HEK293 (cell line): ENCODE data around the gene EIF4E.
"Not testable (repeated sequence)": the region's sequence is repeated elsewhere in the genome, so short reads cannot be mapped to it uniquely, and the experiment has no call there.

ENCODE experiments used
- CTCF ChIA-PET: fragments of 350-600 bp; formaldehyde crosslinking; extraction: SDS; loops from one replicate; lab custom pipeline; 2021; ENCODE audit warnings: antibody characterized with exemption; lab: Yijun Ruan, JAX
- POLR2A ChIA-PET: fragments of 300-600 bp; formaldehyde crosslinking; extraction: SDS; loops from one replicate; lab custom pipeline; 2020; ENCODE audit warnings: antibody characterized with exemption, inconsistent platforms; lab: Yijun Ruan, JAX
- H3K27ac ChIP-seq: fragments of 200-500 bp; sonication (Bioruptor generic); 2 replicates; pipeline ENCODE4 v1.5.1; 2014; ENCODE audit warnings: low read depth, low read length, control low read depth, inconsistent platforms; ENCODE audit errors: extremely low read depth
- H3K36me3 ChIP-seq, 2 experiments: fragments of 200-500 bp in 1 of 2; sonication (Bioruptor generic) in 1 of 2; 1 replicate in 1 of 2; 2 replicates in 1 of 2; pipeline ENCODE4 v1.5.1; 2014 to 2017; ENCODE audit warnings: inconsistent platforms in 2 of 2, low read length in 2 of 2; ENCODE audit not compliant: control insufficient read depth in 2 of 2, insufficient read depth in 1 of 2
- H3K4me1 ChIP-seq: fragments of 200-500 bp; sonication (Bioruptor generic); 2 replicates; pipeline ENCODE4 v1.5.1; 2014; ENCODE audit warnings: mild to moderate bottlenecking, low read length, inconsistent platforms; ENCODE audit not compliant: control insufficient read depth, insufficient read depth
- H3K4me3 ChIP-seq: 2 replicates; pipeline ENCODE4 v1.5.1; 2011; ENCODE audit warnings: low read depth, mild to moderate bottlenecking, control low read depth, low read length, moderate library complexity
- H3K9me3 ChIP-seq: fragments of 200-500 bp; sonication (Bioruptor generic); 2 replicates; pipeline ENCODE4 v1.5.1; 2014; ENCODE audit warnings: low read depth, low read length, inconsistent platforms; ENCODE audit not compliant: control insufficient read depth, insufficient read depth
- HOXC10 ChIP-seq: sonication (generic); formaldehyde crosslinking; IDR thresholded peaks from 2 replicates; pipeline ENCODE4 v1.8.1; 2023; ENCODE audit warnings: mild to moderate bottlenecking, missing genetic modification reagents
- SETDB1 ChIP-seq: IDR thresholded peaks from one replicate; pipeline ENCODE4 v1.6.1; 2017; ENCODE audit warnings: mild to moderate bottlenecking, low read length, moderate library complexity, mixed read lengths; ENCODE audit not compliant: insufficient read length
- SP3 ChIP-seq: fragments of 450-650 bp; formaldehyde crosslinking; IDR thresholded peaks from 2 replicates; pipeline ENCODE4 v1.5.1; 2016; ENCODE audit warnings: missing biosample characterization, missing genetic modification characterization
- ZBTB48 ChIP-seq: fragments of 450-650 bp; formaldehyde crosslinking; IDR thresholded peaks from 2 replicates; pipeline ENCODE4 v1.5.1; 2016; ENCODE audit warnings: missing biosample characterization, missing genetic modification characterization
- ZNF132 ChIP-seq: fragments of 450-650 bp; formaldehyde crosslinking; IDR thresholded peaks from 2 replicates; pipeline ENCODE4 v1.5.1; 2017; ENCODE audit warnings: missing biosample characterization, missing genetic modification characterization, borderline replicate concordance
- ZNF133 ChIP-seq: fragments of 450-650 bp; formaldehyde crosslinking; IDR thresholded peaks from 2 replicates; pipeline ENCODE4 v1.5.1; 2016; ENCODE audit warnings: missing biosample characterization, missing genetic modification characterization
- ZNF138 ChIP-seq: fragments of 450-650 bp; formaldehyde crosslinking; IDR thresholded peaks from 2 replicates; pipeline ENCODE4 v1.5.1; 2016; ENCODE audit warnings: missing biosample characterization, missing genetic modification characterization, borderline replicate concordance
- ZNF146 ChIP-seq: fragments of 450-650 bp; formaldehyde crosslinking; IDR thresholded peaks from 2 replicates; pipeline ENCODE4 v1.5.1; 2016; ENCODE audit warnings: missing biosample characterization, missing genetic modification characterization
- ZNF184 ChIP-seq: fragments of 450-650 bp; IDR thresholded peaks from 2 replicates; pipeline ENCODE4 v1.5.1; 2018; ENCODE audit warnings: missing biosample characterization, mild to moderate bottlenecking, missing genetic modification characterization
- ZNF23 ChIP-seq: fragments of 450-650 bp; formaldehyde crosslinking; IDR thresholded peaks from 2 replicates; pipeline ENCODE4 v1.5.1; 2016; ENCODE audit warnings: missing biosample characterization, missing genetic modification characterization, borderline replicate concordance
- ZNF292 ChIP-seq: fragments of 450-650 bp; formaldehyde crosslinking; IDR thresholded peaks from 2 replicates; pipeline ENCODE4 v1.5.1; 2016; ENCODE audit warnings: low read depth, missing biosample characterization, missing genetic modification characterization, borderline replicate concordance
- ZNF335 ChIP-seq: fragments of 450-650 bp; formaldehyde crosslinking; conservative IDR thresholded peaks from 2 replicates; pipeline ENCODE4 v1.5.1; 2016; ENCODE audit warnings: missing biosample characterization, missing genetic modification characterization
- ZNF354C ChIP-seq: fragments of 450-650 bp; formaldehyde crosslinking; IDR thresholded peaks from 2 replicates; pipeline ENCODE4 v1.5.1; 2016; ENCODE audit warnings: missing biosample characterization, missing genetic modification characterization, low read depth, borderline replicate concordance
- ZNF501 ChIP-seq: fragments of 450-650 bp; formaldehyde crosslinking; IDR thresholded peaks from 2 replicates; pipeline ENCODE4 v1.5.1; 2016; ENCODE audit warnings: missing biosample characterization, missing genetic modification characterization
- ZNF621 ChIP-seq: fragments of 450-650 bp; formaldehyde crosslinking; IDR thresholded peaks from 2 replicates; pipeline ENCODE4 v1.5.1; 2017; ENCODE audit warnings: missing biosample characterization, missing genetic modification characterization
- TF ChIP-seq, protein P1 (sequence below): fragments of 450-650 bp; formaldehyde crosslinking; conservative IDR thresholded peaks from 2 replicates; pipeline ENCODE4 v1.5.1; 2016; ENCODE audit warnings: low read depth, missing biosample characterization, missing genetic modification characterization
- TF ChIP-seq, protein P2 (sequence below): fragments of 450-650 bp; formaldehyde crosslinking; IDR thresholded peaks from 2 replicates; pipeline ENCODE4 v1.5.1; 2016; ENCODE audit warnings: missing biosample characterization, missing genetic modification characterization
- TF ChIP-seq, protein P3 (sequence below): fragments of 450-650 bp; formaldehyde crosslinking; IDR thresholded peaks from 2 replicates; pipeline ENCODE4 v1.5.1; 2017; ENCODE audit warnings: missing biosample characterization, missing genetic modification characterization
- TF ChIP-seq, protein P4 (sequence below): fragments of 450-650 bp; formaldehyde crosslinking; IDR thresholded peaks from 2 replicates; pipeline ENCODE4 v1.5.1; 2016; ENCODE audit warnings: missing biosample characterization, missing genetic modification characterization, borderline replicate concordance

EIF4E gene

DNA sequence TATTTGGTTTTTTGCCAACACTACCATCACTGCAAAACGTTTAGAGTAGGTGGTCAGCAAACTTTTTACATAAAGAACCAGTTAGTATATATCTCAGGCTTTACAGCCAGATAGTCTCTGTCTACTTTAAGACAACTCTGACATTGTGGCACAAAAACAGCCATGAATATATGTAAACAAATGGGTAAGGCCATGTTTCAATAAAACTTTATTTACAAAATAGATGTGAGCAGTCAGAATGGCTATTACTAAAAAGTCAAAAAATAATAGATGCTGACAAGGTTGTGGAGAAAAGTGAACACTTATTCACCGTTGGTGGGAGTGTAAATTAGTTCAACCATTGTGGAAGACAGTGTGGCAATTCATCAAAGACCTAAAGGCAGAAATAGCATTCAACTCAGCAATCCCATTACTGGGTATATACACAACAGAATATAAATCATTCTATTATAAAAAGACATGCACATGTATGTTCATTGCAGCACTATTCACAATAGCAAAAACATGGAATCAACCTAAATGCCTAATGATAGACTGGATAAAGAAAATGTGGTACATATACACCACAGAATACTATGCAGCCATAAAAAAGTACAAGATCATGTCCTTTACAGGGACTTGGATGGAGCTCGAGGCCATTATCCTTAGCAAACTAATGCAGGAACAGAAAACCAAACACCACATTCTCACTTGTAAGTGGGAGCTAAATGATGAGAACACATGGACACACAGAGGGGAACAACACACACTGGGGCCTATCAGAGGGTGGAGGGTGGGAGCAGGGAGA, 56.6 kb downstream of the EIF4E start:
- H3K36me3 ChIP-seq, H3K27ac ChIP-seq, CTCF ChIA-PET, POLR2A ChIA-PET, H3K4me3 ChIP-seq, H3K9me3 ChIP-seq, H3K4me1 ChIP-seq: not testable (repeated sequence)
- peak; percentile 78 for TF ChIP-seq ZNF146

DNA sequence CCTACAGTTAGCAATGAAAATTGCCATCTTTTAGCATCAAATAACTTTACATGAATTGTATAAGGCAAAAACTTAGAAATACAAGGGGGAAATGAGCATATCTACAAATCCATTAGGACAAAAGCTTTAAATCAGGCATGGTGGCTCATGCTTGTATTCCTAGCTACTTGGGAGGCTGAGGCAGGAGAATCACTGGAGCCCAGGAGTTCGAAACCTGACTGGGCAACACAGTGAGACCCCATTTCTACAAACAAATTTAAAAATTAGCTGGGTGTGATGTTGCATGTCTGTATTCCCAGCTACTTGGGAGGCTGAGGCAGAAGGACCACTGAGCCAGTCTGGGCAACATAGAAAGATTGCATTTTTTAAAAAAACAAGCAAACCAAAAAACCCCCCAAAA, 61.3 kb downstream of the EIF4E start:
- CTCF ChIA-PET: no interaction called here
- H3K4me1 ChIP-seq: no peaks in the 10 kb centered on the region
- TF ChIP-seq, protein P1, sequence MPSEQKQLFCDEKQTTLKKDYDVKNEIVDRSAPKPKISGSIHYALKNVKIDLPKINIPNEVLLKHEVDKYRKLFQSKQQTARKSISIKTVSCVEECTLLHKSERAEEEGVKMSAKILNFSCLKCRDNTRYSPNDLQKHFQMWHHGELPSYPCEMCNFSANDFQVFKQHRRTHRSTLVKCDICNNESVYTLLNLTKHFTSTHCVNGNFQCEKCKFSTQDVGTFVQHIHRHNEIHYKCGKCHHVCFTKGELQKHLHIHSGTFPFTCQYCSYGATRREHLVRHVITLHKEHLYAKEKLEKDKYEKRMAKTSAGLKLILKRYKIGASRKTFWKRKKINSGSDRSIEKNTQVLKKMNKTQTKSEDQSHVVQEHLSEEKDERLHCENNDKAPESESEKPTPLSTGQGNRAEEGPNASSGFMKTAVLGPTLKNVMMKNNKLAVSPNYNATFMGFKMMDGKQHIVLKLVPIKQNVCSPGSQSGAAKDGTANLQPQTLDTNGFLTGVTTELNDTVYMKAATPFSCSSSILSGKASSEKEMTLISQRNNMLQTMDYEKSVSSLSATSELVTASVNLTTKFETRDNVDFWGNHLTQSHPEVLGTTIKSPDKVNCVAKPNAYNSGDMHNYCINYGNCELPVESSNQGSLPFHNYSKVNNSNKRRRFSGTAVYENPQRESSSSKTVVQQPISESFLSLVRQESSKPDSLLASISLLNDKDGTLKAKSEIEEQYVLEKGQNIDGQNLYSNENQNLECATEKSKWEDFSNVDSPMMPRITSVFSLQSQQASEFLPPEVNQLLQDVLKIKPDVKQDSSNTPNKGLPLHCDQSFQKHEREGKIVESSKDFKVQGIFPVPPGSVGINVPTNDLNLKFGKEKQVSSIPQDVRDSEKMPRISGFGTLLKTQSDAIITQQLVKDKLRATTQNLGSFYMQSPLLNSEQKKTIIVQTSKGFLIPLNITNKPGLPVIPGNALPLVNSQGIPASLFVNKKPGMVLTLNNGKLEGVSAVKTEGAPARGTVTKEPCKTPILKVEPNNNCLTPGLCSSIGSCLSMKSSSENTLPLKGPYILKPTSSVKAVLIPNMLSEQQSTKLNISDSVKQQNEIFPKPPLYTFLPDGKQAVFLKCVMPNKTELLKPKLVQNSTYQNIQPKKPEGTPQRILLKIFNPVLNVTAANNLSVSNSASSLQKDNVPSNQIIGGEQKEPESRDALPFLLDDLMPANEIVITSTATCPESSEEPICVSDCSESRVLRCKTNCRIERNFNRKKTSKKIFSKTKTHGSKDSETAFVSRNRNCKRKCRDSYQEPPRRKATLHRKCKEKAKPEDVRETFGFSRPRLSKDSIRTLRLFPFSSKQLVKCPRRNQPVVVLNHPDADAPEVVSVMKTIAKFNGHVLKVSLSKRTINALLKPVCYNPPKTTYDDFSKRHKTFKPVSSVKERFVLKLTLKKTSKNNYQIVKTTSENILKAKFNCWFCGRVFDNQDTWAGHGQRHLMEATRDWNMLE (tag by site-specific recombination): no peak
- TF ChIP-seq ZNF23 (no peak), ZNF184 (no peak), SETDB1 (no peak), ZNF354C (tag by site-specific recombination) (no peak), SP3 (tag by site-specific recombination) (no peak), ZNF138 (tag by site-specific recombination) (no peak), ZNF501 (tag by site-specific recombination) (no peak), ZNF292 (tag by site-specific recombination) (no peak), HOXC10 (CRISPR knock-in tag) (no peak), ZNF133 (tag by site-specific recombination) (no peak), ZNF621 (tag by site-specific recombination) (no peak), ZNF146 (no peak), ZNF335 (tag by site-specific recombination) (no peak), ZBTB48 (tag by site-specific recombination) (no peak), ZNF132 (tag by site-specific recombination) (no peak)
- TF ChIP-seq, protein P2, sequence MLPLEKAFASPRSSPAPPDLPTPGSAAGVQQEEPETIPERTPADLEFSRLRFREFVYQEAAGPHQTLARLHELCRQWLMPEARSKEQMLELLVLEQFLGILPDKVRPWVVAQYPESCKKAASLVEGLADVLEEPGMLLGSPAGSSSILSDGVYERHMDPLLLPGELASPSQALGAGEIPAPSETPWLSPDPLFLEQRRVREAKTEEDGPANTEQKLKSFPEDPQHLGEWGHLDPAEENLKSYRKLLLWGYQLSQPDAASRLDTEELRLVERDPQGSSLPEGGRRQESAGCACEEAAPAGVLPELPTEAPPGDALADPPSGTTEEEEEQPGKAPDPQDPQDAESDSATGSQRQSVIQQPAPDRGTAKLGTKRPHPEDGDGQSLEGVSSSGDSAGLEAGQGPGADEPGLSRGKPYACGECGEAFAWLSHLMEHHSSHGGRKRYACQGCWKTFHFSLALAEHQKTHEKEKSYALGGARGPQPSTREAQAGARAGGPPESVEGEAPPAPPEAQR (tag by site-specific recombination): no peak
- TF ChIP-seq, protein P3, sequence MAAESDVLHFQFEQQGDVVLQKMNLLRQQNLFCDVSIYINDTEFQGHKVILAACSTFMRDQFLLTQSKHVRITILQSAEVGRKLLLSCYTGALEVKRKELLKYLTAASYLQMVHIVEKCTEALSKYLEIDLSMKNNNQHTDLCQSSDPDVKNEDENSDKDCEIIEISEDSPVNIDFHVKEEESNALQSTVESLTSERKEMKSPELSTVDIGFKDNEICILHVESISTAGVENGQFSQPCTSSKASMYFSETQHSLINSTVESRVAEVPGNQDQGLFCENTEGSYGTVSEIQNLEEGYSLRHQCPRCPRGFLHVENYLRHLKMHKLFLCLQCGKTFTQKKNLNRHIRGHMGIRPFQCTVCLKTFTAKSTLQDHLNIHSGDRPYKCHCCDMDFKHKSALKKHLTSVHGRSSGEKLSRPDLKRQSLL: no peak
- TF ChIP-seq, protein P4, sequence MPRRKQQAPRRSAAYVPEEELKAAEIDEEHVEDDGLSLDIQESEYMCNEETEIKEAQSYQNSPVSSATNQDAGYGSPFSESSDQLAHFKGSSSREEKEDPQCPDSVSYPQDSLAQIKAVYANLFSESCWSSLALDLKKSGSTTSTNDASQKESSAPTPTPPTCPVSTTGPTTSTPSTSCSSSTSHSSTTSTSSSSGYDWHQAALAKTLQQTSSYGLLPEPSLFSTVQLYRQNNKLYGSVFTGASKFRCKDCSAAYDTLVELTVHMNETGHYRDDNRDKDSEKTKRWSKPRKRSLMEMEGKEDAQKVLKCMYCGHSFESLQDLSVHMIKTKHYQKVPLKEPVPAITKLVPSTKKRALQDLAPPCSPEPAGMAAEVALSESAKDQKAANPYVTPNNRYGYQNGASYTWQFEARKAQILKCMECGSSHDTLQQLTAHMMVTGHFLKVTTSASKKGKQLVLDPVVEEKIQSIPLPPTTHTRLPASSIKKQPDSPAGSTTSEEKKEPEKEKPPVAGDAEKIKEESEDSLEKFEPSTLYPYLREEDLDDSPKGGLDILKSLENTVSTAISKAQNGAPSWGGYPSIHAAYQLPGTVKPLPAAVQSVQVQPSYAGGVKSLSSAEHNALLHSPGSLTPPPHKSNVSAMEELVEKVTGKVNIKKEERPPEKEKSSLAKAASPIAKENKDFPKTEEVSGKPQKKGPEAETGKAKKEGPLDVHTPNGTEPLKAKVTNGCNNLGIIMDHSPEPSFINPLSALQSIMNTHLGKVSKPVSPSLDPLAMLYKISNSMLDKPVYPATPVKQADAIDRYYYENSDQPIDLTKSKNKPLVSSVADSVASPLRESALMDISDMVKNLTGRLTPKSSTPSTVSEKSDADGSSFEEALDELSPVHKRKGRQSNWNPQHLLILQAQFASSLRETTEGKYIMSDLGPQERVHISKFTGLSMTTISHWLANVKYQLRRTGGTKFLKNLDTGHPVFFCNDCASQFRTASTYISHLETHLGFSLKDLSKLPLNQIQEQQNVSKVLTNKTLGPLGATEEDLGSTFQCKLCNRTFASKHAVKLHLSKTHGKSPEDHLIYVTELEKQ (tag by site-specific recombination): no peak
- no peak overlapping the region for H3K4me3 ChIP-seq
- POLR2A ChIA-PET: no interaction called here
- no peaks in the 10 kb centered on the region for H3K36me3 ChIP-seq
- no peak overlapping the region for H3K27ac ChIP-seq
- no peaks in the 10 kb centered on the region for H3K9me3 ChIP-seq
